K562 (cell line): Measurements from ENCODE around the gene LPCAT3. TPM values are rescaled to one million over a fixed set of nuclear protein-coding genes. Genes with fewer than 3 reads are reported as not detected.

Experiments used
- BMI1 ChIP-seq: fragments of 150-350 bp; IDR thresholded peaks from 2 replicates; pipeline ENCODE4 v1.6.1; 2014; ENCODE audit warnings: low read length
- CXXC5 ChIP-seq: fragments of 250-450 bp; sonication (Bioruptor Pico); IDR thresholded peaks from 2 replicates; pipeline ENCODE4 v1.8.0; 2022; ENCODE audit warnings: inconsistent platforms, mild to moderate bottlenecking, moderate library complexity
- ELF4 ChIP-seq: fragments of 450-650 bp; formaldehyde crosslinking; IDR thresholded peaks from 2 replicates; pipeline ENCODE4 v1.4.0; 2022; ENCODE audit warnings: missing genetic modification characterization
- FOXM1 ChIP-seq, 2 experiments: fragments of 450-650 bp in 1 of 2; sonication (generic) in 1 of 2; formaldehyde crosslinking in 1 of 2; IDR thresholded peaks; 2 replicates each; pipeline versions ENCODE4 v1.6.1 to v1.9.0; 2017 to 2022; ENCODE audit warnings: low read depth in 2 of 2, mild to moderate bottlenecking in 2 of 2, missing genetic modification reagents in 1 of 2, moderate library complexity in 1 of 2
- HCFC1 ChIP-seq: IDR thresholded peaks from 2 replicates; pipeline ENCODE4 v1.6.1; 2012; ENCODE audit warnings: low read depth, low read length, improper control_type of control experiment
- HDAC6 ChIP-seq: IDR thresholded peaks from 2 replicates; pipeline ENCODE4 v1.6.1; 2012; ENCODE audit warnings: low read depth, mild to moderate bottlenecking, control low read depth, inconsistent platforms, low read length, moderate library complexity
- HEY1 ChIP-seq: fragments of 250-450 bp; sonication (Bioruptor Pico); IDR thresholded peaks from 2 replicates; pipeline ENCODE4 v1.5.0; 2020; ENCODE audit warnings: mild to moderate bottlenecking, moderate library complexity, borderline replicate concordance
- MCM7 ChIP-seq, 2 experiments: fragments of 450-650 bp; IDR thresholded peaks; 2 replicates each; pipeline ENCODE4 v1.6.1; 2016 to 2018
- MYNN ChIP-seq, 2 experiments: sonication (generic); formaldehyde crosslinking in 1 of 2; IDR thresholded peaks; 2 replicates each; pipeline versions ENCODE4 v1.5.0 to v1.6.1; 2016 to 2020; ENCODE audit warnings: antibody characterized with exemption in 1 of 2, missing genetic modification reagents in 1 of 2
- NFATC3 ChIP-seq: fragments of 450-650 bp; IDR thresholded peaks from 2 replicates; pipeline ENCODE4 v1.6.1; 2017; ENCODE audit warnings: mild to moderate bottlenecking
- POLR2B ChIP-seq: fragments of 450-650 bp; IDR thresholded peaks from 2 replicates; pipeline ENCODE4 v1.6.1; 2018; ENCODE audit warnings: low read depth; ENCODE audit not compliant: partially characterized antibody
- SNIP1 ChIP-seq: fragments of 450-650 bp; IDR thresholded peaks from 2 replicates; pipeline ENCODE4 v1.7.1; 2017; ENCODE audit warnings: low read depth, mild to moderate bottlenecking
- SREBF1 ChIP-seq: fragments of 150-350 bp; IDR thresholded peaks from 2 replicates; pipeline ENCODE4 v1.6.1; 2014; ENCODE audit warnings: antibody characterized with exemption, low read depth, low read length, borderline replicate concordance
- ZNF507 ChIP-seq: conservative IDR thresholded peaks from 2 replicates; pipeline ENCODE4 v1.6.1; 2017; ENCODE audit warnings: missing genetic modification characterization, missing compliant biosample characterization
- polyA plus RNA-seq, 8 experiments: library from polyadenylated mRNA; depleted of rRNA in 4 of 8; stranded (reverse) in 5 of 8; unstranded in 3 of 8; fragments of >200 nt; fragmentation: Nextera tagmentation in 2 of 8; fragmentation: Illumina TruSeq in 1 of 8; extraction: Ambion mirVana in 2 of 8; extraction: Trizol in 1 of 8; gene quantifications; 2 replicates each; pipeline versions ENCODE4 v1.2.1 to v1.2.3, GENCODE V29; 2011 to 2014; ENCODE audit warnings: inconsistent platforms in 1 of 8, missing spikeins in 1 of 8
- total RNA-seq, 7 experiments: library from RNA; depleted of rRNA in 6 of 7; stranded (reverse); fragments of >200 nt in 6 of 7; fragmentation: Illumina TruSeq in 2 of 7; extraction: Trizol in 2 of 7; gene quantifications; 2 replicates each; pipeline versions ENCODE4 v1.2.1 to v1.2.3, GENCODE V29; 2011 to 2021; ENCODE audit warnings: low replicate concordance in 1 of 7
- TF ChIP-seq, protein P1 (sequence below): fragments of 450-650 bp; IDR thresholded peaks from 2 replicates; pipeline ENCODE4 v1.6.1; 2018; ENCODE audit not compliant: partially characterized antibody
- TF ChIP-seq, protein P2 (sequence below): fragments of 450-650 bp; IDR thresholded peaks from one replicate; pipeline ENCODE4 v1.6.1; 2018; ENCODE audit warnings: mild to moderate bottlenecking, moderate library complexity; ENCODE audit not compliant: partially characterized antibody
- TF ChIP-seq, protein P3 (sequence below): fragments of 250-450 bp; sonication (Bioruptor Pico); IDR thresholded peaks from 2 replicates; pipeline ENCODE4 v1.4.0; 2020; ENCODE audit warnings: borderline replicate concordance
- TF ChIP-seq, protein P4 (sequence below): fragments of 450-650 bp; formaldehyde crosslinking; IDR thresholded peaks from 2 replicates; pipeline ENCODE4 v1.4.0; 2022; ENCODE audit warnings: mild to moderate bottlenecking, moderate library complexity
- TF ChIP-seq, protein P5 (sequence below): sonication (generic); formaldehyde crosslinking; IDR thresholded peaks from 2 replicates; pipeline ENCODE4 v1.8.1; 2023; ENCODE audit warnings: mild to moderate bottlenecking, missing genetic modification reagents

The LPCAT3 gene
- total and polyA plus RNA-seq, 9 of the 15 experiments (the other 6 are each of a cell fraction or from before 2014, with no cell fraction given), result 4.9 to 52.5 (median 25.3) TPM

DNA sequence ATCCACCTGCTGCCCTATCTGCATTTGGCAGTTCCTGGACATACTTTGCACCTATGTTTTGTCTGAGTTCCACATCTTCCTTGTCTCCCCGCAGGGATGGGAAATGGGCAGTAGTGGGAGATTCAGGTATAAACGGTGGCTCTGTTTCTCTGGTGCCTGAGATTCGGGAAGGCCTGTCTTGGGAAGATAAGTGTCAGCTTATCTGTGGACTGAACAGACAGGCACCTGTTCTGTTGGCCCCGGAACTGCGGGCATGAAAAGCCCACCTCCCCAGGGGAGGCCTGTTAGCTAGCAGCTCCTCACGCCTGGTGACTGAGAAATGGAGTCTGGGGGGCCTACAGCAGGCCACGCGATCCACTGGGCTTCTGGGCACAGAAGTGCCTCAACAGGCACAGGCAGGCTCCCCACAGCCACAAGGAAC is 53.7 kb downstream of the LPCAT3 start (continued):
- TF ChIP-seq, protein P1, sequence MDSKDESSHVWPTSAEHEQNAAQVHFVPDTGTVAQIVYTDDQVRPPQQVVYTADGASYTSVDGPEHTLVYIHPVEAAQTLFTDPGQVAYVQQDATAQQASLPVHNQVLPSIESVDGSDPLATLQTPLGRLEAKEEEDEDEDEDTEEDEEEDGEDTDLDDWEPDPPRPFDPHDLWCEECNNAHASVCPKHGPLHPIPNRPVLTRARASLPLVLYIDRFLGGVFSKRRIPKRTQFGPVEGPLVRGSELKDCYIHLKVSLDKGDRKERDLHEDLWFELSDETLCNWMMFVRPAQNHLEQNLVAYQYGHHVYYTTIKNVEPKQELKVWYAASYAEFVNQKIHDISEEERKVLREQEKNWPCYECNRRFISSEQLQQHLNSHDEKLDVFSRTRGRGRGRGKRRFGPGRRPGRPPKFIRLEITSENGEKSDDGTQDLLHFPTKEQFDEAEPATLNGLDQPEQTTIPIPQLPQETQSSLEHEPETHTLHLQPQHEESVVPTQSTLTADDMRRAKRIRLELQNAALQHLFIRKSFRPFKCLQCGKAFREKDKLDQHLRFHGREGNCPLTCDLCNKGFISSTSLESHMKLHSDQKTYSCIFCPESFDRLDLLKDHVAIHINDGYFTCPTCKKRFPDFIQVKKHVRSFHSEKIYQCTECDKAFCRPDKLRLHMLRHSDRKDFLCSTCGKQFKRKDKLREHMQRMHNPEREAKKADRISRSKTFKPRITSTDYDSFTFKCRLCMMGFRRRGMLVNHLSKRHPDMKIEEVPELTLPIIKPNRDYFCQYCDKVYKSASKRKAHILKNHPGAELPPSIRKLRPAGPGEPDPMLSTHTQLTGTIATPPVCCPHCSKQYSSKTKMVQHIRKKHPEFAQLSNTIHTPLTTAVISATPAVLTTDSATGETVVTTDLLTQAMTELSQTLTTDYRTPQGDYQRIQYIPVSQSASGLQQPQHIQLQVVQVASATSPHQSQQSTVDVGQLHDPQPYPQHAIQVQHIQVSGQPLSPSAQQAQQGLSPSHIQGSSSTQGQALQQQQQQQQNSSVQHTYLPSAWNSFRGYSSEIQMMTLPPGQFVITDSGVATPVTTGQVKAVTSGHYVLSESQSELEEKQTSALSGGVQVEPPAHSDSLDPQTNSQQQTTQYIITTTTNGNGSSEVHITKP, result no peak
- TF ChIP-seq NFATC3 (no peak), FOXM1 (IDR thresholded peaks at IDR 0.05; ENCODE audit: low read depth) (peak; percentile 68), FOXM1 (CRISPR knock-in tag; IDR thresholded peaks at IDR 0.05; ENCODE audit: low read depth) (no peak), MCM7 (IDR thresholded peaks at IDR 0.05) (no peak), BMI1 (no peak), MYNN (IDR thresholded peaks at IDR 0.05) (peak; percentile 80; the same call in 1 of the 2 replicates), MYNN (CRISPR knock-in tag; IDR thresholded peaks at IDR 0.05) (no peak), CXXC5 (CRISPR knock-in tag) (peak; percentile 23; the same call in 1 of the 2 replicates), POLR2B (peak; percentile 56), SNIP1 (no peak), ZNF507 (no peak), HEY1 (CRISPR knock-in tag) (no peak), SREBF1 (no peak), HDAC6 (no peak), HCFC1 (no peak), ELF4 (CRISPR knock-in tag) (no peak)
- TF ChIP-seq, protein P2, sequence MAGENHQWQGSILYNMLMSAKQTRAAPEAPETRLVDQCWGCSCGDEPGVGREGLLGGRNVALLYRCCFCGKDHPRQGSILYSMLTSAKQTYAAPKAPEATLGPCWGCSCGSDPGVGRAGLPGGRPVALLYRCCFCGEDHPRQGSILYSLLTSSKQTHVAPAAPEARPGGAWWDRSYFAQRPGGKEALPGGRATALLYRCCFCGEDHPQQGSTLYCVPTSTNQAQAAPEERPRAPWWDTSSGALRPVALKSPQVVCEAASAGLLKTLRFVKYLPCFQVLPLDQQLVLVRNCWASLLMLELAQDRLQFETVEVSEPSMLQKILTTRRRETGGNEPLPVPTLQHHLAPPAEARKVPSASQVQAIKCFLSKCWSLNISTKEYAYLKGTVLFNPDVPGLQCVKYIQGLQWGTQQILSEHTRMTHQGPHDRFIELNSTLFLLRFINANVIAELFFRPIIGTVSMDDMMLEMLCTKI, result no peak
- TF ChIP-seq, protein P3, sequence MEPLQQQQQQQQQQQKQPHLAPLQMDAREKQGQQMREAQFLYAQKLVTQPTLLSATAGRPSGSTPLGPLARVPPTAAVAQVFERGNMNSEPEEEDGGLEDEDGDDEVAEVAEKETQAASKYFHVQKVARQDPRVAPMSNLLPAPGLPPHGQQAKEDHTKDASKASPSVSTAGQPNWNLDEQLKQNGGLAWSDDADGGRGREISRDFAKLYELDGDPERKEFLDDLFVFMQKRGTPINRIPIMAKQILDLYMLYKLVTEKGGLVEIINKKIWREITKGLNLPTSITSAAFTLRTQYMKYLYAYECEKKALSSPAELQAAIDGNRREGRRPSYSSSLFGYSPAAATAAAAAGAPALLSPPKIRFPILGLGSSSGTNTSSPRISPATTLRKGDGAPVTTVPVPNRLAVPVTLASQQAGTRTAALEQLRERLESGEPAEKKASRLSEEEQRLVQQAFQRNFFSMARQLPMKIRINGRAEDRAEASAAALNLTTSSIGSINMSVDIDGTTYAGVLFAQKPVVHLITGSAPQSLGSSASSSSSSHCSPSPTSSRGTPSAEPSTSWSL, result no peak
- TF ChIP-seq, protein P4, sequence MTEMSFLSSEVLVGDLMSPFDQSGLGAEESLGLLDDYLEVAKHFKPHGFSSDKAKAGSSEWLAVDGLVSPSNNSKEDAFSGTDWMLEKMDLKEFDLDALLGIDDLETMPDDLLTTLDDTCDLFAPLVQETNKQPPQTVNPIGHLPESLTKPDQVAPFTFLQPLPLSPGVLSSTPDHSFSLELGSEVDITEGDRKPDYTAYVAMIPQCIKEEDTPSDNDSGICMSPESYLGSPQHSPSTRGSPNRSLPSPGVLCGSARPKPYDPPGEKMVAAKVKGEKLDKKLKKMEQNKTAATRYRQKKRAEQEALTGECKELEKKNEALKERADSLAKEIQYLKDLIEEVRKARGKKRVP (CRISPR knock-in tag), result no peak
- TF ChIP-seq, protein P5, sequence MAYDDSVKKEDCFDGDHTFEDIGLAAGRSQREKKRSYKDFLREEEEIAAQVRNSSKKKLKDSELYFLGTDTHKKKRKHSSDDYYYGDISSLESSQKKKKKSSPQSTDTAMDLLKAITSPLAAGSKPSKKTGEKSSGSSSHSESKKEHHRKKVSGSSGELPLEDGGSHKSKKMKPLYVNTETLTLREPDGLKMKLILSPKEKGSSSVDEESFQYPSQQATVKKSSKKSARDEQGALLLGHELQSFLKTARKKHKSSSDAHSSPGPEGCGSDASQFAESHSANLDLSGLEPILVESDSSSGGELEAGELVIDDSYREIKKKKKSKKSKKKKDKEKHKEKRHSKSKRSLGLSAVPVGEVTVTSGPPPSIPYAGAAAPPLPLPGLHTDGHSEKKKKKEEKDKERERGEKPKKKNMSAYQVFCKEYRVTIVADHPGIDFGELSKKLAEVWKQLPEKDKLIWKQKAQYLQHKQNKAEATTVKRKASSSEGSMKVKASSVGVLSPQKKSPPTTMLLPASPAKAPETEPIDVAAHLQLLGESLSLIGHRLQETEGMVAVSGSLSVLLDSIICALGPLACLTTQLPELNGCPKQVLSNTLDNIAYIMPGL (CRISPR knock-in tag), result no peak
